ENCODE measurements around the gene MTURN. TPM values are rescaled to one million over a fixed set of nuclear protein-coding genes. Genes with fewer than 3 reads are reported as not detected.
A peak's percentile ranks its signal among the peaks of the same experiment; 100 is the strongest.

MTURN gene
- total and polyA plus RNA-seq, 2 donors (not counting 1 experiment from before 2014, with no cell fraction given) = 4.5 to 13.9 TPM

GRCh38 chr7:30148426-30148825 lies 13.6 kb downstream of the MTURN start:
- Histone ChIP-seq H2AFZ (ENCODE audit: insufficient read depth, low read depth, low read length, poor library complexity, severe bottlenecking) (peak overlapping the region; percentile 70), H3K4me2 (replicated peaks; ENCODE audit: low read depth, low read length, poor library complexity, severe bottlenecking) (peak overlapping the region; percentile 71), H3K4me1 (ENCODE audit: control insufficient read depth in 2 of 2, insufficient read depth in 2 of 2, low read length in 2 of 2) (peaks cover 6 to 14% of the 10 kb centered on the region in 2 donors), H3K27ac (ENCODE audit: low read length in 2 of 2) (no peak overlapping the region), H3K79me2 (ENCODE audit: control insufficient read depth, insufficient read depth, low read length) (no peaks in the 10 kb centered on the region), H3K4me3 (ENCODE audit: control extremely low read depth in 1 of 5, extremely low read depth in 1 of 5, insufficient read depth in 1 of 5, low read depth in 2 of 5, low read length in 4 of 5) (peak overlapping the region in 2 of 5 experiments; percentile 11 to 48), H3K36me3 (replicated peaks in 1 of 2; ENCODE audit: control extremely low read depth in 1 of 2, control insufficient read depth in 1 of 2, extremely low read depth in 1 of 2, insufficient read depth in 2 of 2, low read length in 1 of 2) (no peaks in the 10 kb centered on the region), H3K9ac (ENCODE audit: low read length) (peak overlapping the region; percentile 48), H3K27me3 (replicated peaks in 1 of 4; ENCODE audit: control extremely low read depth in 1 of 4, control insufficient read depth in 3 of 4, insufficient read depth in 4 of 4, low read length in 3 of 4) (no peaks in the 10 kb centered on the region), H4K20me1 (ENCODE audit: control insufficient read depth, insufficient read depth, low read length, poor library complexity, severe bottlenecking) (no peaks in the 10 kb centered on the region), H3K9me3 (ENCODE audit: control extremely low read depth in 1 of 3, control insufficient read depth in 2 of 3, insufficient read depth in 1 of 3, low read length in 2 of 3) (no peaks in the 10 kb centered on the region)
- no peak overlapping the region for H3K27ac Mint-ChIP-seq
- ATAC-seq (ENCODE audit: low read depth) (no peak), DNase-seq (no peak)
- intact Hi-C loops (cut with micrococcal nuclease) = no loop called here
- H3K4me3 Mint-ChIP-seq = no peak overlapping the region
- CTCF ChIA-PET = interaction anchor here (0.9 kb wide), 1 partner anchor 16 kb away, joined by 4 read pairs; no protein-coding TSS in a partner anchor
- POLR2A ChIA-PET = interaction anchor here (1.2 kb wide), 1 partner anchor 13 kb away, joined by 9 read pairs; no protein-coding TSS in a partner anchor
- H3K4me1 Mint-ChIP-seq = peaks cover 4% of the 10 kb centered on the region
- no peaks in the 10 kb centered on the region for H3K9me3 Mint-ChIP-seq (ENCODE audit: insufficient read depth)
- TF ChIP-seq EZH2 (IDR thresholded peaks at IDR 0.05; ENCODE audit: borderline replicate concordance, insufficient read depth, low read depth, low read length, poor library complexity, severe bottlenecking) (no peak), CTCF (IDR thresholded peaks at IDR 0.05) (no peak)
- no peaks in the 10 kb centered on the region for H3K27me3 Mint-ChIP-seq
- WGBS (ENCODE audit: insufficient coverage) = 97% methylated on average over 5 of the region's 5 CpGs

- TF ChIP-seq CTCF (IDR thresholded peaks at IDR 0.05) = no peak
- no peak for TF ChIP-seq EZH2 (IDR thresholded peaks at IDR 0.05; ENCODE audit: borderline replicate concordance, insufficient read depth, low read depth, low read length, poor library complexity, severe bottlenecking)
- Histone ChIP-seq H3K27me3 (replicated peaks in 1 of 4; ENCODE audit: control extremely low read depth in 1 of 4, control insufficient read depth in 3 of 4, insufficient read depth in 4 of 4, low read length in 3 of 4) (no peaks in the 10 kb centered on the region), H3K27ac (ENCODE audit: low read length in 2 of 2) (peak overlapping the region in 1 of 2 donors; percentile 44), H3K4me3 (ENCODE audit: control extremely low read depth in 1 of 5, extremely low read depth in 1 of 5, insufficient read depth in 1 of 5, low read depth in 2 of 5, low read length in 4 of 5) (peak overlapping the region in 4 of 5 experiments; percentile 11 to 48 (median 26)), H3K9me3 (ENCODE audit: control extremely low read depth in 1 of 3, control insufficient read depth in 2 of 3, insufficient read depth in 1 of 3, low read length in 2 of 3) (no peaks in the 10 kb centered on the region), H3K4me1 (ENCODE audit: control insufficient read depth in 2 of 2, insufficient read depth in 2 of 2, low read length in 2 of 2) (peaks cover 6 to 14% of the 10 kb centered on the region in 2 donors), H2AFZ (ENCODE audit: insufficient read depth, low read depth, low read length, poor library complexity, severe bottlenecking) (peak overlapping the region; percentile 70), H3K9ac (ENCODE audit: low read length) (peak overlapping the region; percentile 48), H4K20me1 (ENCODE audit: control insufficient read depth, insufficient read depth, low read length, poor library complexity, severe bottlenecking) (no peaks in the 10 kb centered on the region), H3K4me2 (replicated peaks; ENCODE audit: low read depth, low read length, poor library complexity, severe bottlenecking) (peak overlapping the region; percentile 71), H3K79me2 (ENCODE audit: control insufficient read depth, insufficient read depth, low read length) (no peaks in the 10 kb centered on the region), H3K36me3 (replicated peaks in 1 of 2; ENCODE audit: control extremely low read depth in 1 of 2, control insufficient read depth in 1 of 2, extremely low read depth in 1 of 2, insufficient read depth in 2 of 2, low read length in 1 of 2) (no peaks in the 10 kb centered on the region)
- ATAC-seq (ENCODE audit: low read depth) = peak; percentile 80
- ChIA-PET CTCF (interaction anchor here (0.9 kb wide), 1 partner anchor 15 kb away, joined by 4 read pairs; no protein-coding TSS in a partner anchor), POLR2A (interaction anchor here (0.5 to 1.2 kb wide), 2 partner anchors 13 to 197 kb away, joined by 6 to 9 read pairs; no protein-coding TSS in a partner anchor)
- H3K4me1 Mint-ChIP-seq = peaks cover 4% of the 10 kb centered on the region
- intact Hi-C loops (cut with micrococcal nuclease) = loop anchor here (1.0 kb wide), 1 partner anchor 27 kb away; no protein-coding TSS in a partner anchor
- H3K27ac Mint-ChIP-seq = no peak overlapping the region
- no peaks in the 10 kb centered on the region for H3K27me3 Mint-ChIP-seq
- no peak overlapping the region for H3K4me3 Mint-ChIP-seq
- peak; percentile 72 for DNase-seq
- no peaks in the 10 kb centered on the region for H3K9me3 Mint-ChIP-seq (ENCODE audit: insufficient read depth)
- 17% methylated on average over 13 of the region's 13 CpGs for WGBS (ENCODE audit: insufficient coverage)
Measured at GRCh38 chr7:30148951-30149459, 14.2 kb downstream of the MTURN start.

All from B cell (primary cell).